Measurements from ENCODE around the gene RAB39A.

DNA sequence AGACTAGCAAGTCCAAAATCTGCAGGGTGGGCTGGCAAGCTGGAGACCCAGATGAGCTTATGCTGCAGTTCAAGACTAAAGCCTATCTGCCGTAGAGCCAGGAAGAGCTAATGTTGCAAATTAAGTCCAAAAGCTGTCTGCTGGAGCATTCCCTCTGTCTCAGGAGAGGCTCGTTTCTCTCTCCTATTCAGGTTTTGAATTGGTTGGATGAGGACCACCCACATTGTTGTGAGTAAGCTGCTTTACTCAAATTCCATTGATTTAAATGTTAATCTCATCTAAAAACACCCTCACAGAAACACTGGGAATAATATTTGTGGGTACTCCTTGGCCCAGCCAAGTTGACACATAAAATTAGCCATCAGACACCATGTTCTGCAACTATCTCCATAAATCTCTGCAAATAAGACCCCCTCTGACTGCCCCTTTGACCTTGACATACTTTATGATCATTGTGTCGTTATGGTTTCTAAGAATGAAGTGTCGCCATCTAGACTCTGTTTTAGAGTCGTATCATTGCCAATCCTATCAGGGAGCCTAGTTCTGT is 63.7 kb downstream of the RAB39A start:
- TF ChIP-seq, protein P1, sequence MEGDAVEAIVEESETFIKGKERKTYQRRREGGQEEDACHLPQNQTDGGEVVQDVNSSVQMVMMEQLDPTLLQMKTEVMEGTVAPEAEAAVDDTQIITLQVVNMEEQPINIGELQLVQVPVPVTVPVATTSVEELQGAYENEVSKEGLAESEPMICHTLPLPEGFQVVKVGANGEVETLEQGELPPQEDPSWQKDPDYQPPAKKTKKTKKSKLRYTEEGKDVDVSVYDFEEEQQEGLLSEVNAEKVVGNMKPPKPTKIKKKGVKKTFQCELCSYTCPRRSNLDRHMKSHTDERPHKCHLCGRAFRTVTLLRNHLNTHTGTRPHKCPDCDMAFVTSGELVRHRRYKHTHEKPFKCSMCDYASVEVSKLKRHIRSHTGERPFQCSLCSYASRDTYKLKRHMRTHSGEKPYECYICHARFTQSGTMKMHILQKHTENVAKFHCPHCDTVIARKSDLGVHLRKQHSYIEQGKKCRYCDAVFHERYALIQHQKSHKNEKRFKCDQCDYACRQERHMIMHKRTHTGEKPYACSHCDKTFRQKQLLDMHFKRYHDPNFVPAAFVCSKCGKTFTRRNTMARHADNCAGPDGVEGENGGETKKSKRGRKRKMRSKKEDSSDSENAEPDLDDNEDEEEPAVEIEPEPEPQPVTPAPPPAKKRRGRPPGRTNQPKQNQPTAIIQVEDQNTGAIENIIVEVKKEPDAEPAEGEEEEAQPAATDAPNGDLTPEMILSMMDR (IDR thresholded peaks at IDR 0.05; ENCODE audit: poor library complexity) = no peak
- TF ChIP-seq EZH2phosphoT487 (IDR thresholded peaks at IDR 0.05; ENCODE audit: low read depth, severe bottlenecking, unreplicated experiment) (no peak), EZH2 (IDR thresholded peaks at IDR 0.05; ENCODE audit: borderline replicate concordance) (no peak)

Measured in hepatocyte (in vitro differentiated cells).